ENCODE measurements around the gene DGKD. TPM values are rescaled to one million over a fixed set of nuclear protein-coding genes. Genes with fewer than 3 reads are reported as not detected.

The DGKD gene
- 22.6 TPM for total RNA-seq (2013)
- polyA plus RNA-seq = 10 to 100 TPM; 14.5 to 67.5 (median 16.6) TPM
- polyA minus RNA-seq = 25.5 and 39.8 TPM in 2 replicates
- total RNA-seq = 29.2 to 174 (median 149) reads per million in 11 experiments

- Histone ChIP-seq H3K36me3 (replicated peaks in 1 of 2; ENCODE audit: control insufficient read depth in 1 of 2, insufficient read depth in 2 of 2, low read length in 2 of 2) (no peaks in the 10 kb centered on the region), H3K9ac (ENCODE audit: insufficient read depth, low read length, poor library complexity, severe bottlenecking) (peak within 1 kb of the TSS; percentile 70), H3K4me3 (replicated peaks in 1 of 3; ENCODE audit: low read depth in 2 of 3, low read length in 3 of 3) (peak within 1 kb of the TSS; percentile 63 to 93 (median 78)), H2AFZ (ENCODE audit: insufficient read depth, low read depth, low read length, poor library complexity, severe bottlenecking) (peak within 1 kb of the TSS; percentile 91), H3K4me1 (ENCODE audit: control insufficient read depth in 1 of 2, insufficient read depth in 2 of 2, low read length in 2 of 2) (peaks cover 84 to 91% of the 10 kb centered on the region in 2 donors), H3K27me3 (ENCODE audit: control insufficient read depth in 2 of 2, insufficient read depth in 2 of 2, low read length in 2 of 2) (no peaks in the 10 kb centered on the region), H3K4me2 (replicated peaks; ENCODE audit: extremely low read depth, low read length, poor library complexity, severe bottlenecking) (peak within 1 kb of the TSS; percentile 96), H3K9me3 (replicated peaks in 1 of 2; ENCODE audit: control insufficient read depth in 1 of 2, insufficient read depth in 1 of 2, low read length in 2 of 2) (no peaks in the 10 kb centered on the region), H3K79me2 (ENCODE audit: insufficient read depth, low read length) (peaks cover 54% of the 10 kb centered on the region), H4K20me1 (ENCODE audit: insufficient read depth, low read length) (peaks cover 13% of the 10 kb centered on the region), H3K27ac (ENCODE audit: low read depth in 1 of 2, low read length in 2 of 2) (peak within 1 kb of the TSS; percentile 63 to 86)
- H3K4me3 Mint-ChIP-seq = peak within 1 kb of the TSS; percentile 91 to 94
- DNase-seq = peak in 2 of 3 donors; percentile 55 to 70
- WGBS (ENCODE audit: insufficient coverage) = 2% methylated on average over 45 of the region's 56 CpGs
- H3K27ac Mint-ChIP-seq = peak within 1 kb of the TSS; percentile 89 to 96 (median 94)
- H3K9me3 Mint-ChIP-seq = no peaks in the 10 kb centered on the region
- H3K27me3 Mint-ChIP-seq (ENCODE audit: low read depth in 3 of 3) = no peaks in the 10 kb centered on the region
- H3K36me3 Mint-ChIP-seq = peaks cover 9 to 12% of the 10 kb centered on the region in 2 donors
- intact Hi-C loops (cut with micrococcal nuclease) = no loop called here
- peaks cover 87% of the 10 kb centered on the region for H3K4me1 Mint-ChIP-seq
- TF ChIP-seq, protein P1, sequence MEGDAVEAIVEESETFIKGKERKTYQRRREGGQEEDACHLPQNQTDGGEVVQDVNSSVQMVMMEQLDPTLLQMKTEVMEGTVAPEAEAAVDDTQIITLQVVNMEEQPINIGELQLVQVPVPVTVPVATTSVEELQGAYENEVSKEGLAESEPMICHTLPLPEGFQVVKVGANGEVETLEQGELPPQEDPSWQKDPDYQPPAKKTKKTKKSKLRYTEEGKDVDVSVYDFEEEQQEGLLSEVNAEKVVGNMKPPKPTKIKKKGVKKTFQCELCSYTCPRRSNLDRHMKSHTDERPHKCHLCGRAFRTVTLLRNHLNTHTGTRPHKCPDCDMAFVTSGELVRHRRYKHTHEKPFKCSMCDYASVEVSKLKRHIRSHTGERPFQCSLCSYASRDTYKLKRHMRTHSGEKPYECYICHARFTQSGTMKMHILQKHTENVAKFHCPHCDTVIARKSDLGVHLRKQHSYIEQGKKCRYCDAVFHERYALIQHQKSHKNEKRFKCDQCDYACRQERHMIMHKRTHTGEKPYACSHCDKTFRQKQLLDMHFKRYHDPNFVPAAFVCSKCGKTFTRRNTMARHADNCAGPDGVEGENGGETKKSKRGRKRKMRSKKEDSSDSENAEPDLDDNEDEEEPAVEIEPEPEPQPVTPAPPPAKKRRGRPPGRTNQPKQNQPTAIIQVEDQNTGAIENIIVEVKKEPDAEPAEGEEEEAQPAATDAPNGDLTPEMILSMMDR (IDR thresholded peaks at IDR 0.05) = peak; percentile 25
These were observed at the start of gene DGKD for GRCh38 chr2:233353769-233354499. Gene DGKD (plus strand): TSS chr2:233354494. CDS start chr2:233354519, 25 bp downstream.

GRCh38 chr2:233307565-233307964 is 46.7 kb upstream of the DGKD start, which contains the start of gene SAG:
Gene SAG (plus strand): TSS chr2:233307816. CDS start chr2:233309190, 1,374 bp downstream.
- intact Hi-C loops (cut with micrococcal nuclease) = no loop called here
- WGBS (ENCODE audit: insufficient coverage) = 94% methylated on average over 4 of the region's 7 CpGs
- H3K27me3 Mint-ChIP-seq (ENCODE audit: low read depth in 3 of 3) = peaks cover 2 to 11% (median 2%) of the 10 kb centered on the region in 3 donors
- H3K4me3 Mint-ChIP-seq = no peak within 1 kb of the TSS
- Histone ChIP-seq H4K20me1 (ENCODE audit: insufficient read depth, low read length) (no peaks in the 10 kb centered on the region), H3K4me1 (ENCODE audit: control insufficient read depth in 1 of 2, insufficient read depth in 2 of 2, low read length in 2 of 2) (no peaks in the 10 kb centered on the region), H3K4me2 (replicated peaks; ENCODE audit: extremely low read depth, low read length, poor library complexity, severe bottlenecking) (no peak within 1 kb of the TSS), H3K9me3 (replicated peaks in 1 of 2; ENCODE audit: control insufficient read depth in 1 of 2, insufficient read depth in 1 of 2, low read length in 2 of 2) (no peaks in the 10 kb centered on the region), H3K36me3 (replicated peaks in 1 of 2; ENCODE audit: control insufficient read depth in 1 of 2, insufficient read depth in 2 of 2, low read length in 2 of 2) (no peaks in the 10 kb centered on the region), H3K27ac (ENCODE audit: low read depth in 1 of 2, low read length in 2 of 2) (no peak within 1 kb of the TSS), H3K4me3 (replicated peaks in 1 of 3; ENCODE audit: low read depth in 2 of 3, low read length in 3 of 3) (no peak within 1 kb of the TSS), H3K27me3 (ENCODE audit: control insufficient read depth in 2 of 2, insufficient read depth in 2 of 2, low read length in 2 of 2) (no peaks in the 10 kb centered on the region), H3K79me2 (ENCODE audit: insufficient read depth, low read length) (no peaks in the 10 kb centered on the region), H3K9ac (ENCODE audit: insufficient read depth, low read length, poor library complexity, severe bottlenecking) (no peak within 1 kb of the TSS), H2AFZ (ENCODE audit: insufficient read depth, low read depth, low read length, poor library complexity, severe bottlenecking) (no peak within 1 kb of the TSS)
- H3K36me3 Mint-ChIP-seq = no peaks in the 10 kb centered on the region
- DNase-seq = no peak
- H3K4me1 Mint-ChIP-seq = peaks cover 7% of the 10 kb centered on the region
- TF ChIP-seq, protein P1 (IDR thresholded peaks at IDR 0.05) = no peak
- H3K27ac Mint-ChIP-seq = peak within 1 kb of the TSS in 1 of 7 donors; percentile 11
- H3K9me3 Mint-ChIP-seq = peaks cover 0 to 5% (median 0%) of the 10 kb centered on the region in 7 donors
